GM23248 (cell line): Measurements from ENCODE around the gene UBXN1. TPM values are rescaled to one million over a fixed set of nuclear protein-coding genes. Genes with fewer than 3 reads are reported as not detected.

Experiments used
- DNase-seq: peaks from one replicate; pipeline ENCODE4 v3.0.0-alpha.2; 2015
- H2AFZ ChIP-seq: fragments of 200-600 bp; sonication (generic); 2 replicates; pipeline ENCODE4 v1.6.1; 2016; ENCODE audit warnings: antibody characterized with exemption
- H3F3A ChIP-seq: fragments of 200-600 bp; sonication (generic); 2 replicates; pipeline ENCODE4 v1.6.1; 2016; ENCODE audit warnings: mild to moderate bottlenecking, antibody characterized with exemption, mixed run types; ENCODE audit not compliant: insufficient read depth
- H3K27ac ChIP-seq: fragments of 200-600 bp; sonication (generic); 2 replicates; pipeline ENCODE4 v1.5.1; 2016; ENCODE audit warnings: mild to moderate bottlenecking
- H3K27me3 ChIP-seq: fragments of 200-600 bp; sonication (generic); replicated peaks from 2 replicates; pipeline ENCODE4 v1.6.1; 2016; ENCODE audit warnings: mild to moderate bottlenecking; ENCODE audit not compliant: insufficient read depth
- H3K36me3 ChIP-seq: fragments of 200-600 bp; sonication (generic); 2 replicates; pipeline ENCODE4 v1.6.1; 2016; ENCODE audit warnings: low read depth, mild to moderate bottlenecking
- H3K4me1 ChIP-seq: fragments of 200-600 bp; sonication (generic); 2 replicates; pipeline ENCODE4 v1.6.1; 2016; ENCODE audit warnings: mild to moderate bottlenecking; ENCODE audit not compliant: insufficient read depth
- H3K4me2 ChIP-seq: fragments of 200-600 bp; sonication (generic); one replicate; pipeline ENCODE4 v1.6.1; 2016; ENCODE audit warnings: mild to moderate bottlenecking; ENCODE audit not compliant: unreplicated experiment
- H3K4me3 ChIP-seq: fragments of 200-600 bp; sonication (generic); 2 replicates; pipeline ENCODE4 v1.5.1; 2016; ENCODE audit warnings: mild to moderate bottlenecking
- H3K79me2 ChIP-seq: fragments of 200-600 bp; sonication (generic); 2 replicates; pipeline ENCODE4 v1.6.1; 2016; ENCODE audit warnings: mild to moderate bottlenecking; ENCODE audit not compliant: insufficient read depth
- H3K9ac ChIP-seq: fragments of 200-600 bp; sonication (generic); 2 replicates; pipeline ENCODE4 v1.6.1; 2016; ENCODE audit warnings: mild to moderate bottlenecking
- H3K9me2 ChIP-seq: fragments of 200-600 bp; sonication (generic); 2 replicates; pipeline ENCODE4 v1.6.1; 2016; ENCODE audit warnings: mixed run types, mild to moderate bottlenecking, moderate library complexity; ENCODE audit not compliant: insufficient read depth
- H3K9me3 ChIP-seq: fragments of 200-600 bp; sonication (generic); one replicate; pipeline ENCODE4 v1.6.1; 2017; ENCODE audit warnings: low read depth
- H4K20me1 ChIP-seq: fragments of 200-600 bp; sonication (generic); 2 replicates; pipeline ENCODE4 v1.6.0; 2016; ENCODE audit not compliant: insufficient read depth
- EZH2 ChIP-seq: fragments of 200-600 bp; sonication (generic); IDR thresholded peaks from 2 replicates; pipeline ENCODE4 v1.6.1; 2018; ENCODE audit warnings: antibody characterized with exemption, mild to moderate bottlenecking; ENCODE audit not compliant: insufficient read depth, poor library complexity, severe bottlenecking
- EZH2phosphoT487 ChIP-seq: fragments of 200-600 bp; sonication (generic); IDR thresholded peaks from 2 replicates; pipeline ENCODE4 v1.6.1; 2018; ENCODE audit warnings: antibody characterized with exemption, moderate library complexity, mild to moderate bottlenecking, low read depth; ENCODE audit not compliant: insufficient read depth
- WGBS, 2 experiments: methylation state at CpG; one replicate each; pipeline ENCODE4 v1.1.6; 2015 to 2017; ENCODE audit warnings: low lambda C conversion rate in 2 of 2, low coverage in 1 of 2; ENCODE audit errors: missing lambda C conversion rate in 2 of 2; 5-methylcytosine and 5-hydroxymethylcytosine counted together
- in situ Hi-C: fragments of 300-500 bp; cut with MboI; formaldehyde crosslinking; loops from 2 replicates; pipeline ENCODE4 v1.15.0; 2020
- polyA plus RNA-seq: library from polyadenylated mRNA; unstranded; fragments of >200 nt; fragmentation: Nextera tagmentation; extraction: Ambion mirVana; gene quantifications from 2 replicates; pipeline ENCODE4 v1.2.1, GENCODE V29; 2016
- total RNA-seq: library from RNA; depleted of rRNA; stranded (reverse); fragments of >200 nt; shearing (Covaris generic); gene quantifications from 2 replicates; pipeline ENCODE4 v1.2.3, GENCODE V29; 2014

The UBXN1 gene
- total and polyA plus RNA-seq, 2 experiments from 2014 or later = 85.3 to 135 TPM

GRCh38 chr11:62680825-62681240 lies 2.0 kb upstream of the UBXN1 start:
- Histone ChIP-seq H4K20me1 (no peaks in the 10 kb centered on the region), H3K9ac (no peak overlapping the region), H3K9me2 (no peaks in the 10 kb centered on the region), H3F3A (peaks cover 23% of the 10 kb centered on the region), H3K27me3 (no peaks in the 10 kb centered on the region), H3K4me3 (no peak overlapping the region), H3K27ac (peak overlapping the region; percentile 10), H3K9me3 (no peaks in the 10 kb centered on the region), H3K4me1 (peaks cover 10% of the 10 kb centered on the region), H2AFZ (peak overlapping the region; percentile 31), H3K36me3 (peaks cover 7% of the 10 kb centered on the region; the same call in 1 of the 2 replicates), H3K4me2 (no peak overlapping the region), H3K79me2 (peaks cover 30% of the 10 kb centered on the region)
- no peak for TF ChIP-seq EZH2
- no peak for TF ChIP-seq EZH2phosphoT487
- WGBS, 2 experiments = 3 to 5% methylated on average over 4 of the region's 4 CpGs
- in situ Hi-C loops = loop anchor here (25.0 kb wide), 1 partner anchor 294 kb away; no protein-coding TSS in a partner anchor
- DNase-seq = peak; percentile 90

GRCh38 chr11:62678433-62678769 lies 472 bp downstream of the UBXN1 start:
- Histone ChIP-seq H3K4me1 (peaks cover 10% of the 10 kb centered on the region), H4K20me1 (no peaks in the 10 kb centered on the region)
- in situ Hi-C loops = loop anchor here (25.0 kb wide), 1 partner anchor 291 kb away; no protein-coding TSS in a partner anchor

GRCh38 chr11:62677714-62678113 lies 1.2 kb downstream of the UBXN1 start:
- DNase-seq = no peak
- peak overlapping the region; percentile 88 for H3K4me3 ChIP-seq
- peaks cover 10% of the 10 kb centered on the region; the same call in 1 of the 2 replicates for H3K36me3 ChIP-seq
- H3K79me2 ChIP-seq = peaks cover 61% of the 10 kb centered on the region
- in situ Hi-C loops = loop anchor here (25.0 kb wide), 1 partner anchor 290 kb away; no protein-coding TSS in a partner anchor
- H3K9ac ChIP-seq = peak overlapping the region; percentile 93
- peak overlapping the region; percentile 82; the same call in 1 of the 2 replicates for H3K27ac ChIP-seq
- no peaks in the 10 kb centered on the region for H3K9me2 ChIP-seq
- H3K4me1 ChIP-seq = peaks cover 15% of the 10 kb centered on the region
- WGBS, 2 experiments = 68 to 73% methylated on average over 15 of the region's 15 CpGs
- no peak overlapping the region for H2AFZ ChIP-seq
- peaks cover 32% of the 10 kb centered on the region for H3F3A ChIP-seq
- no peaks in the 10 kb centered on the region for H3K9me3 ChIP-seq
- H3K4me2 ChIP-seq = peak overlapping the region; percentile 98
- no peaks in the 10 kb centered on the region for H3K27me3 ChIP-seq
- TF ChIP-seq EZH2 (no peak), EZH2phosphoT487 (no peak)
- H4K20me1 ChIP-seq = no peaks in the 10 kb centered on the region

More at GRCh38 chr11:62678433-62678769, 472 bp downstream of the UBXN1 start:
- no peak for DNase-seq
- H3K9me2 ChIP-seq = no peaks in the 10 kb centered on the region
- peak overlapping the region; percentile 82 for H3K27ac ChIP-seq
- H3K4me2 ChIP-seq = peak overlapping the region; percentile 98
- H3K36me3 ChIP-seq = peaks cover 10% of the 10 kb centered on the region; the same call in 1 of the 2 replicates
- H2AFZ ChIP-seq = peak overlapping the region; percentile 71
- peak overlapping the region; percentile 88 for H3K4me3 ChIP-seq
- 1 to 2% methylated on average over 9 to 15 of the region's 16 CpGs for WGBS, 2 experiments
- H3K9ac ChIP-seq = peak overlapping the region; percentile 93
- H3F3A ChIP-seq = peaks cover 25% of the 10 kb centered on the region
- TF ChIP-seq EZH2phosphoT487 (no peak), EZH2 (no peak)
- H3K27me3 ChIP-seq = no peaks in the 10 kb centered on the region
- H3K79me2 ChIP-seq = peaks cover 54% of the 10 kb centered on the region
- no peaks in the 10 kb centered on the region for H3K9me3 ChIP-seq

GRCh38 chr11:62677156-62677555 lies 1.7 kb downstream of the UBXN1 start:
- Histone ChIP-seq H3K36me3 (peaks cover 10% of the 10 kb centered on the region; the same call in 1 of the 2 replicates), H3K4me3 (no peak overlapping the region), H3K4me1 (peaks cover 18% of the 10 kb centered on the region), H3K4me2 (no peak overlapping the region), H2AFZ (no peak overlapping the region), H3K79me2 (peaks cover 64% of the 10 kb centered on the region), H3K9ac (peak overlapping the region; percentile 93), H3K27me3 (no peaks in the 10 kb centered on the region), H3F3A (peaks cover 34% of the 10 kb centered on the region), H3K27ac (no peak overlapping the region; the same call in 1 of the 2 replicates), H3K9me2 (no peaks in the 10 kb centered on the region), H3K9me3 (no peaks in the 10 kb centered on the region), H4K20me1 (no peaks in the 10 kb centered on the region)
- no peak for TF ChIP-seq EZH2phosphoT487
- TF ChIP-seq EZH2 = no peak
- in situ Hi-C loops = loop anchor here (25.0 kb wide), 1 partner anchor 290 kb away; no protein-coding TSS in a partner anchor
- DNase-seq = no peak
- WGBS, 2 experiments = 77% methylated on average over 6 of the region's 6 CpGs
